ENCODE results near the gene ARHGEF40.
A peak's percentile ranks its signal among the peaks of the same experiment; 100 is the strongest.

The ARHGEF40 gene

GRCh38 chr14:21060614-21061346 is 9.3 kb upstream of the ARHGEF40 start:
- DNase-seq = no peak
- H3K27me3 ChIP-seq (replicated peaks; ENCODE audit: control insufficient read depth, insufficient read depth, low read length, poor library complexity, severe bottlenecking) = peaks cover 3% of the 10 kb centered on the region
- no peaks in the 10 kb centered on the region for H3K4me1 ChIP-seq (ENCODE audit: control insufficient read depth, insufficient read depth, low read length, poor library complexity, severe bottlenecking)
- H3K36me3 ChIP-seq (ENCODE audit: control insufficient read depth, insufficient read depth, low read length) = no peaks in the 10 kb centered on the region
- no peak overlapping the region for H3K27ac ChIP-seq (ENCODE audit: insufficient read depth, low read length, poor library complexity, severe bottlenecking)
- no peaks in the 10 kb centered on the region for H3K9me3 ChIP-seq (ENCODE audit: control insufficient read depth, low read length)
- no peak overlapping the region for H3K4me3 ChIP-seq (ENCODE audit: insufficient read depth, low read depth, low read length, poor library complexity, severe bottlenecking)

- Histone ChIP-seq H3K27ac (ENCODE audit: insufficient read depth, low read length, poor library complexity, severe bottlenecking) (no peak overlapping the region), H3K27me3 (replicated peaks; ENCODE audit: control insufficient read depth, insufficient read depth, low read length, poor library complexity, severe bottlenecking) (peaks cover 3% of the 10 kb centered on the region), H3K9me3 (ENCODE audit: control insufficient read depth, low read length) (no peaks in the 10 kb centered on the region), H3K36me3 (ENCODE audit: control insufficient read depth, insufficient read depth, low read length) (no peaks in the 10 kb centered on the region), H3K4me3 (ENCODE audit: insufficient read depth, low read depth, low read length, poor library complexity, severe bottlenecking) (no peak overlapping the region), H3K4me1 (ENCODE audit: control insufficient read depth, insufficient read depth, low read length, poor library complexity, severe bottlenecking) (no peaks in the 10 kb centered on the region)
- DNase-seq = no peak
Observed at GRCh38 chr14:21061347-21061668, 8.8 kb upstream of the ARHGEF40 start.

GRCh38 chr14:21063479-21063878 is 6.6 kb upstream of the ARHGEF40 start:
- H3K36me3 ChIP-seq (ENCODE audit: control insufficient read depth, insufficient read depth, low read length) = no peaks in the 10 kb centered on the region
- DNase-seq = no peak

GRCh38 chr14:21066882-21067502 is 3.1 kb upstream of the ARHGEF40 start:
- Histone ChIP-seq H3K36me3 (ENCODE audit: control insufficient read depth, insufficient read depth, low read length) (no peaks in the 10 kb centered on the region), H3K27ac (ENCODE audit: insufficient read depth, low read length, poor library complexity, severe bottlenecking) (no peak overlapping the region), H3K4me3 (ENCODE audit: insufficient read depth, low read depth, low read length, poor library complexity, severe bottlenecking) (no peak overlapping the region), H3K27me3 (replicated peaks; ENCODE audit: control insufficient read depth, insufficient read depth, low read length, poor library complexity, severe bottlenecking) (peaks cover 46% of the 10 kb centered on the region), H3K4me1 (ENCODE audit: control insufficient read depth, insufficient read depth, low read length, poor library complexity, severe bottlenecking) (peaks cover 35% of the 10 kb centered on the region), H3K9me3 (ENCODE audit: control insufficient read depth, low read length) (no peaks in the 10 kb centered on the region)
- DNase-seq = no peak

More at GRCh38 chr14:21063479-21063878, 6.6 kb upstream of the ARHGEF40 start:
- peaks cover 13% of the 10 kb centered on the region for H3K27me3 ChIP-seq (replicated peaks; ENCODE audit: control insufficient read depth, insufficient read depth, low read length, poor library complexity, severe bottlenecking)
- H3K4me1 ChIP-seq (ENCODE audit: control insufficient read depth, insufficient read depth, low read length, poor library complexity, severe bottlenecking) = peaks cover 2% of the 10 kb centered on the region
- no peaks in the 10 kb centered on the region for H3K9me3 ChIP-seq (ENCODE audit: control insufficient read depth, low read length)
- no peak overlapping the region for H3K27ac ChIP-seq (ENCODE audit: insufficient read depth, low read length, poor library complexity, severe bottlenecking)
- no peak overlapping the region for H3K4me3 ChIP-seq (ENCODE audit: insufficient read depth, low read depth, low read length, poor library complexity, severe bottlenecking)

- peak; percentile 36 to 49 (median 41) for DNase-seq
- Histone ChIP-seq H3K4me3 (ENCODE audit: insufficient read depth, low read depth, low read length, poor library complexity, severe bottlenecking) (peak overlapping the region; percentile 48), H3K4me1 (ENCODE audit: control insufficient read depth, insufficient read depth, low read length, poor library complexity, severe bottlenecking) (peaks cover 35% of the 10 kb centered on the region)
Observed at GRCh38 chr14:21068521-21069387, 1.4 kb upstream of the ARHGEF40 start.

GRCh38 chr14:21069388-21070082 is 569 bp upstream of the ARHGEF40 start:
- H3K36me3 ChIP-seq (ENCODE audit: control insufficient read depth, insufficient read depth, low read length) = no peaks in the 10 kb centered on the region
- no peak overlapping the region for H3K27ac ChIP-seq (ENCODE audit: insufficient read depth, low read length, poor library complexity, severe bottlenecking)
- H3K27me3 ChIP-seq (replicated peaks; ENCODE audit: control insufficient read depth, insufficient read depth, low read length, poor library complexity, severe bottlenecking) = peaks cover 47% of the 10 kb centered on the region
- H3K9me3 ChIP-seq (ENCODE audit: control insufficient read depth, low read length) = no peaks in the 10 kb centered on the region
- H3K4me3 ChIP-seq (ENCODE audit: insufficient read depth, low read depth, low read length, poor library complexity, severe bottlenecking) = peak overlapping the region; percentile 48
- DNase-seq = peak in 1 of 3 donors; percentile 20
- H3K4me1 ChIP-seq (ENCODE audit: control insufficient read depth, insufficient read depth, low read length, poor library complexity, severe bottlenecking) = peaks cover 35% of the 10 kb centered on the region

More at GRCh38 chr14:21068521-21069387, 1.4 kb upstream of the ARHGEF40 start:
- no peaks in the 10 kb centered on the region for H3K9me3 ChIP-seq (ENCODE audit: control insufficient read depth, low read length)
- H3K27ac ChIP-seq (ENCODE audit: insufficient read depth, low read length, poor library complexity, severe bottlenecking) = no peak overlapping the region
- H3K27me3 ChIP-seq (replicated peaks; ENCODE audit: control insufficient read depth, insufficient read depth, low read length, poor library complexity, severe bottlenecking) = peaks cover 47% of the 10 kb centered on the region
- H3K36me3 ChIP-seq (ENCODE audit: control insufficient read depth, insufficient read depth, low read length) = no peaks in the 10 kb centered on the region

DNA sequence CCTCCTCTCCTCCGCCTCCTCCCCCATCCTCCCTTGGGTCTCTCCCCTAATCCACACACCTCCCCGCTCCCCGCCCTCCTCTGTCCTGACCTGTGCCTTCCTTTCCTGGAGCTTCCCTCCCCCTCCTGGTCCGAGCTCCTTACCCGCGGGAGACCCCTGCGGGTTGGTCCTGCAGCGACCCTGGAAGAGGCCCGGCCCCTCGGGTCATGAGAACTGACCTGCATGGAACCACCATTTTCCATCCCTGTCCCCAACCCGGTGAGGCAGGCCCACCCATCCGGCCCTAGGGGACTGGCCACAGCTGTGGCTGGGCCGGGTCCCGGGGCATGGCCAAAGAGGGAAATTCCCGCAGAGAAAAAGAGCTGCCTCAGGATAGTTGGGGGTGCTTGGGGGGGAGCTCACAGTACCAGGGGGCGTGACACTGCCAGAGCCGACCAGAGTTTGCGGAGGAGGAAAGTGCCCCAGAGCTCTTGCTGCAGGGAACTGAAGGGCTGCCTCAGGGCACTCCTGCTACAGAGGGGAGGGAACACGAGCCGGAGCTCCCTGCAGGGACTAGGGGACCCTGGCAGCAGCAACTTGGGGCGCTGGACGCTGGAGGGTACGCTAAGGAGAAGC is 613 bp downstream of the ARHGEF40 start:
- Histone ChIP-seq H3K4me1 (ENCODE audit: control insufficient read depth, insufficient read depth, low read length, poor library complexity, severe bottlenecking) (peaks cover 35% of the 10 kb centered on the region), H3K27me3 (replicated peaks; ENCODE audit: control insufficient read depth, insufficient read depth, low read length, poor library complexity, severe bottlenecking) (peaks cover 44% of the 10 kb centered on the region), H3K9me3 (ENCODE audit: control insufficient read depth, low read length) (no peaks in the 10 kb centered on the region), H3K4me3 (ENCODE audit: insufficient read depth, low read depth, low read length, poor library complexity, severe bottlenecking) (peak overlapping the region; percentile 41), H3K36me3 (ENCODE audit: control insufficient read depth, insufficient read depth, low read length) (no peaks in the 10 kb centered on the region), H3K27ac (ENCODE audit: insufficient read depth, low read length, poor library complexity, severe bottlenecking) (no peak overlapping the region)
- DNase-seq = no peak

DNA sequence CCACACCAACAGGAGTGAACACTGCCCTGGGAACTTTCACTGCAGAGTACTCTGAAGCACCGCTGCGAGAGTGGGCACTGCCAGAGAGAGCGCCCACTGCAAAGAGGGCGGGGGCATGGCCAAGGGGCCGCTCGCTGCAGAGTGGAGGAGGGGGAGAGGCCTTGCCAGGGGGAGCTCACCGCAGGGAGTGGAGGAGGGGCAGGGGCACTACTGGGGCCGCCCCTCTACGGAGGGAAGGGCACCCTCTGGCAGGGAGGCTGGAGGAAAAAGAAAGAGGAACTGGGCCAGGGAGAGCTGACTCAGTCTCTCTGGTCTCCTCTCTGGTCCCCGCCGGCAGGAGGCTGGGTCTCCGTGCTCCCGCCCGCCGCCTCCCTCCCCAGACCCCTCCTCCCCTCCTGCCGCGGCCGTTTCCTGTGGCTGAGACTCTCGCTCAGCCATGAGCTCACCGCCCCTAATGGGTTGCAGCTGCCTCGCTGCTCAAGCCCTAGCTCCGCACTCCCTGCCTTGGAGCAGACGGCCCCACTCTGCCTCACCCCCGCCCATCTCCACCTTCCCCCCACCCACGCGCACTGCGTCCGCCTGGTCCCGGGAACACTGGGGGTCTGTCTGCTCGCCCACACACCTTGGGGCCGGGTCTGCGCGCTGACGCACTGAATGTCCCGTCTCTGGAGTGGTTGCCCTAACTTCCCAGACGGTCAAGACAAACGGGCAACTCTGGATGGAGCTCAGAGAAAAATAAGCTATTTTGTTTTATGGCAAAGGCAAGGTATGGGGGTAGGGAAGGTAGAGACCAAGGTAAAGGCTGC is 1.3 kb downstream of the ARHGEF40 start:
- Histone ChIP-seq H3K4me1 (ENCODE audit: control insufficient read depth, insufficient read depth, low read length, poor library complexity, severe bottlenecking) (peaks cover 35% of the 10 kb centered on the region), H3K27me3 (replicated peaks; ENCODE audit: control insufficient read depth, insufficient read depth, low read length, poor library complexity, severe bottlenecking) (peaks cover 44% of the 10 kb centered on the region), H3K4me3 (ENCODE audit: insufficient read depth, low read depth, low read length, poor library complexity, severe bottlenecking) (peak overlapping the region; percentile 41), H3K9me3 (ENCODE audit: control insufficient read depth, low read length) (no peaks in the 10 kb centered on the region), H3K27ac (ENCODE audit: insufficient read depth, low read length, poor library complexity, severe bottlenecking) (no peak overlapping the region), H3K36me3 (ENCODE audit: control insufficient read depth, insufficient read depth, low read length) (no peaks in the 10 kb centered on the region)
- DNase-seq = peak; percentile 27 to 41 (median 34)

DNA sequence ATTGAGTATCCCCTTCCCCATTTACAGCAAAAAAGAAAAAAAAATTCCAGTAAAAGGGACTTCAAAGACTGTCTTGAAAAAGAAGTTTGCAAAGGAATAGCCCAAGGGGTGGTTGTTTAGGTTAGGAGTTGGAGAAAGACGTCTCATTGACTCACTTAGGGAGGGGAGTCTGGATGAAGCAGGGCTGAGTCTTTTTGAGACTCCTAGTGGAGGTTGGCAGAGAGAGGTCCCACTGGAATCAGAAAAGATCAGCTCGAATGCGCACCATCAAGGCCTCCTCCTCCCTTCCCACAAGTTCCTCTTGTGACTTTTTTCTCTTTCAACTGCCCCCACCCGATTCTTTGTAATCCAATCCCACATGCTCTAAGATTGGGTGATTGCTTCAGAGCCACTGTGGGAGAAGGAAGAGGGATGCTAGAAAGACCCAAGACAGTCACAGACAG is 1.9 kb downstream of the ARHGEF40 start:
- Histone ChIP-seq H3K4me3 (ENCODE audit: insufficient read depth, low read depth, low read length, poor library complexity, severe bottlenecking) (peak overlapping the region; percentile 41), H3K4me1 (ENCODE audit: control insufficient read depth, insufficient read depth, low read length, poor library complexity, severe bottlenecking) (peaks cover 35% of the 10 kb centered on the region), H3K27ac (ENCODE audit: insufficient read depth, low read length, poor library complexity, severe bottlenecking) (no peak overlapping the region), H3K36me3 (ENCODE audit: control insufficient read depth, insufficient read depth, low read length) (no peaks in the 10 kb centered on the region), H3K9me3 (ENCODE audit: control insufficient read depth, low read length) (no peaks in the 10 kb centered on the region), H3K27me3 (replicated peaks; ENCODE audit: control insufficient read depth, insufficient read depth, low read length, poor library complexity, severe bottlenecking) (peaks cover 43% of the 10 kb centered on the region)
- DNase-seq = no peak

Measured in effector memory CD4-positive, alpha-beta T cell (primary cell).